Spleen (tissue), 11 donors: ENCODE data around the gene KLF7. TPM values are rescaled to one million over a fixed set of nuclear protein-coding genes. Genes with fewer than 3 reads are reported as not detected.

Source experiments
- DNase-seq: peaks from one replicate; pipeline ENCODE4 v3.0.0-alpha.2; 2020
- H3K27ac ChIP-seq, 8 donors: fragments of 200-600 bp; sonication (generic) in 7 of 8; 1 replicate in 4 of 8; 2 replicates in 4 of 8; pipeline versions ENCODE4 v1.5.0 to v1.8.0; 2016 to 2021; ENCODE audit warnings: inconsistent platforms in 4 of 8, mild to moderate bottlenecking in 4 of 8, moderate library complexity in 1 of 8
- H3K27me3 ChIP-seq, 7 donors: fragments of 200-600 bp; sonication (generic) in 6 of 7; replicated peaks in 1 of 7; 1 replicate in 4 of 7; 2 replicates in 3 of 7; pipeline versions ENCODE4 v1.5.0 to v1.8.0; 2016 to 2021; ENCODE audit warnings: inconsistent platforms in 3 of 7, mild to moderate bottlenecking in 1 of 7
- H3K36me3 ChIP-seq, 6 donors: fragments of 200-600 bp; sonication (generic) in 5 of 6; 1 replicate in 4 of 6; 2 replicates in 2 of 6; pipeline versions ENCODE4 v1.5.0 to v1.8.0; 2016 to 2021; ENCODE audit warnings: inconsistent platforms in 2 of 6
- H3K4me1 ChIP-seq, 6 donors: fragments of 200-600 bp; sonication (generic) in 5 of 6; 1 replicate in 3 of 6; 2 replicates in 3 of 6; pipeline versions ENCODE4 v1.5.0 to v1.8.0; 2016 to 2021; ENCODE audit warnings: inconsistent platforms in 3 of 6
- H3K4me3 ChIP-seq, 8 donors: fragments of 200-600 bp; sonication (generic) in 7 of 8; 1 replicate in 4 of 8; 2 replicates in 4 of 8; pipeline versions ENCODE4 v1.5.0 to v1.8.0; 2016 to 2021; ENCODE audit warnings: inconsistent platforms in 4 of 8, mild to moderate bottlenecking in 4 of 8, moderate library complexity in 2 of 8
- H3K9me3 ChIP-seq, 8 donors: fragments of 200-600 bp; sonication (generic) in 7 of 8; 1 replicate in 4 of 8; 2 replicates in 4 of 8; pipeline versions ENCODE4 v1.5.0 to v1.8.0; 2016 to 2021; ENCODE audit warnings: inconsistent platforms in 4 of 8
- CTCF ChIP-seq, 11 experiments: fragments of 200-600 bp in 7 of 11; fragments of 450-650 bp in 4 of 11; sonication (generic) in 4 of 11; IDR thresholded peaks in 8 of 11; conservative IDR thresholded peaks in 3 of 11; 1 replicate in 7 of 11; 2 replicates in 4 of 11; pipeline versions ENCODE4 v1.4.0 to v1.8.0; 2016 to 2021; ENCODE audit warnings: antibody characterized with exemption in 11 of 11, inconsistent platforms in 4 of 11, mild to moderate bottlenecking in 1 of 11
- POLR2A ChIP-seq, 3 donors: fragments of 450-650 bp; IDR thresholded peaks; one replicate each; pipeline ENCODE4 v1.5.1; 2017; ENCODE audit warnings: antibody characterized with exemption in 3 of 3, mild to moderate bottlenecking in 1 of 3
- POLR2AphosphoS5 ChIP-seq, 3 donors: sonication (generic); formaldehyde crosslinking; IDR thresholded peaks; one replicate each; pipeline ENCODE4 v1.5.1; 2017; ENCODE audit warnings: antibody characterized with exemption in 3 of 3
- WGBS, 5 donors: extraction: QIAGEN DNeasy Blood & Tissue Kit in 3 of 5; methylation state at CpG; one replicate each; pipeline versions ENCODE4 v1.1.5 to v1.1.7; 2013 to 2018; 5-methylcytosine and 5-hydroxymethylcytosine counted together
- intact Hi-C: fragments of 100-400 bp; cut with DNase I; formaldehyde crosslinking; loops from one replicate; pipeline ENCODE4 v1.15.0; 2023; ENCODE audit warnings: low total_unique reads
- polyA plus RNA-seq, 3 donors: library from polyadenylated mRNA; stranded (reverse); fragments of 200-250 nt; gene quantifications; one replicate each; pipeline ENCODE4 v1.2.1, GENCODE V29; 2013
- total RNA-seq, 7 donors: library from RNA; depleted of rRNA in 3 of 7; stranded (reverse); fragments of >200 nt in 3 of 7; fragmentation: NEBNext Ultra II Directional in 4 of 7; extraction: Animal tissue kit (Norgen Biotek cat#: 25700) in 4 of 7; gene quantifications; one replicate each; pipeline versions ENCODE4 v1.1.0 to v1.2.1, GENCODE V29; 2016 to 2021
- donor health status: healthy with polysubstance abuse.
- donor health status: DM: no; HTN: no; CAD: no; lungs with moderate emphysema.
- donor health status: DM: no; HTN: no; CAD: no.
- donor health status: Bipolar disorder and iron deficiency.
- donor health status: healthy.
- donor health status: DM: no; HTN: no; CAD: no.
- donor health status: DM: yes; HTN: yes; CAD: no.

Gene KLF7
- total and polyA plus RNA-seq, 10 donors: 2.9 to 74.4 (median 27.8) TPM

- Histone ChIP-seq H3K4me1 (peaks cover 7 to 40% (median 21%) of the 10 kb centered on the region in 6 donors), H3K9me3 (no peaks in the 10 kb centered on the region), H3K4me3 (no peak overlapping the region), H3K27me3 (no peaks in the 10 kb centered on the region), H3K27ac (no peak overlapping the region), H3K36me3 (peaks cover 0 to 42% (median 0%) of the 10 kb centered on the region in 6 donors)
- no peak for DNase-seq
- intact Hi-C loops: no loop called here
- WGBS, 5 donors: 93 to 96% (median 94%) methylated on average over 2 of the region's 2 CpGs
- TF ChIP-seq POLR2AphosphoS5 (IDR thresholded peaks at IDR 0.05) (no peak), POLR2A (IDR thresholded peaks at IDR 0.05) (no peak), CTCF (IDR thresholded peaks at IDR 0.05 in 8 of 11, conservative IDR thresholded peaks at IDR 0.05 in 3 of 11) (no peak)
Observed at GRCh38 chr2:207117668-207118067, 48.1 kb downstream of the KLF7 start.

- H3K4me1 ChIP-seq: peaks cover 0 to 39% (median 9%) of the 10 kb centered on the region in 6 donors
- no peak for DNase-seq
- peaks cover 0 to 39% (median 0%) of the 10 kb centered on the region in 6 donors for H3K36me3 ChIP-seq
- 53 to 69% (median 65%) methylated on average over 6 of the region's 6 CpGs for WGBS, 5 donors
- H3K27me3 ChIP-seq: no peaks in the 10 kb centered on the region
- intact Hi-C loops: no loop called here
- H3K4me3 ChIP-seq: peak overlapping the region in 1 of 8 donors; percentile 9
- H3K9me3 ChIP-seq: no peaks in the 10 kb centered on the region
- peak overlapping the region in 2 of 8 donors; percentile 12 to 15 for H3K27ac ChIP-seq
- TF ChIP-seq POLR2A (IDR thresholded peaks at IDR 0.05) (no peak), POLR2AphosphoS5 (IDR thresholded peaks at IDR 0.05) (peak in 1 of 3 donors; percentile 47), CTCF (IDR thresholded peaks at IDR 0.05 in 8 of 11, conservative IDR thresholded peaks at IDR 0.05 in 3 of 11) (peak in 1 of 11 experiments; percentile 12)
Observed at GRCh38 chr2:207115715-207116364, 49.9 kb downstream of the KLF7 start.

- Histone ChIP-seq H3K27me3 (no peaks in the 10 kb centered on the region), H3K4me1 (peaks cover 0 to 57% (median 11%) of the 10 kb centered on the region in 6 donors), H3K4me3 (no peak overlapping the region), H3K36me3 (peaks cover 0 to 36% (median 0%) of the 10 kb centered on the region in 6 donors), H3K27ac (no peak overlapping the region), H3K9me3 (no peaks in the 10 kb centered on the region)
- TF ChIP-seq POLR2AphosphoS5 (IDR thresholded peaks at IDR 0.05): no peak
- TF ChIP-seq CTCF (IDR thresholded peaks at IDR 0.05 in 8 of 11, conservative IDR thresholded peaks at IDR 0.05 in 3 of 11): no peak
- TF ChIP-seq POLR2A (IDR thresholded peaks at IDR 0.05): no peak
- no peak for DNase-seq
- intact Hi-C loops: no loop called here
Observed at GRCh38 chr2:207113414-207113813, 52.3 kb downstream of the KLF7 start.

- no peak overlapping the region for H3K27ac ChIP-seq
- TF ChIP-seq CTCF (IDR thresholded peaks at IDR 0.05 in 8 of 11, conservative IDR thresholded peaks at IDR 0.05 in 3 of 11): no peak
- H3K4me1 ChIP-seq: peaks cover 0 to 63% (median 13%) of the 10 kb centered on the region in 6 donors
- 90 to 96% (median 91%) methylated on average over 2 of the region's 2 CpGs for WGBS, 5 donors
- peaks cover 0 to 38% (median 0%) of the 10 kb centered on the region in 6 donors for H3K36me3 ChIP-seq
- intact Hi-C loops: no loop called here
- H3K27me3 ChIP-seq: no peaks in the 10 kb centered on the region
- no peak for DNase-seq
- no peak overlapping the region for H3K4me3 ChIP-seq
- no peaks in the 10 kb centered on the region for H3K9me3 ChIP-seq
Observed at GRCh38 chr2:207112785-207113184, 53.0 kb downstream of the KLF7 start.
